Measurements from ENCODE around the gene SPTLC2.

The SPTLC2 gene

GRCh38 chr14:77622366-77622961, 6.0 kb upstream of the SPTLC2 start:
- DNase-seq: no peak

- no peak for DNase-seq
Observed at GRCh38 chr14:77620222-77620870, 3.9 kb upstream of the SPTLC2 start.

- no peak for DNase-seq
Observed at GRCh38 chr14:77618381-77618970, 2.0 kb upstream of the SPTLC2 start.

GRCh38 chr14:77616133-77616453, 344 bp downstream of the SPTLC2 start:
- no peak for DNase-seq

- DNase-seq: no peak
Observed at GRCh38 chr14:77615361-77616132, 890 bp downstream of the SPTLC2 start.

GRCh38 chr14:77613201-77613600, 3.2 kb downstream of the SPTLC2 start:
- DNase-seq: no peak

GRCh38 chr14:77612011-77612620, 4.3 kb downstream of the SPTLC2 start:
- DNase-seq: peak in 1 of 2 donors; percentile 65

- DNase-seq: no peak
Observed at GRCh38 chr14:77610553-77610952, 5.9 kb downstream of the SPTLC2 start.

- DNase-seq: no peak
Observed at GRCh38 chr14:77609922-77610321, 6.5 kb downstream of the SPTLC2 start.

- peak in 1 of 2 donors; percentile 4 for DNase-seq
Observed at GRCh38 chr14:77607741-77608302, 8.6 kb downstream of the SPTLC2 start.

GRCh38 chr14:77605392-77605972, 11.0 kb downstream of the SPTLC2 start:
- no peak for DNase-seq

GRCh38 chr14:77603654-77604255, 12.7 kb downstream of the SPTLC2 start:
- DNase-seq: peak in 1 of 2 donors; percentile 40

GRCh38 chr14:77603031-77603430, 13.4 kb downstream of the SPTLC2 start:
- no peak for DNase-seq

GRCh38 chr14:77601846-77602619, 14.4 kb downstream of the SPTLC2 start:
- no peak for DNase-seq

- DNase-seq: no peak
Observed at GRCh38 chr14:77599889-77600288, 16.5 kb downstream of the SPTLC2 start.

GRCh38 chr14:77598366-77599070, 17.9 kb downstream of the SPTLC2 start:
- no peak for DNase-seq

- no peak for DNase-seq
Observed at GRCh38 chr14:77593501-77593961, 22.9 kb downstream of the SPTLC2 start.

GRCh38 chr14:77590845-77591485, 25.5 kb downstream of the SPTLC2 start:
- DNase-seq: no peak

GRCh38 chr14:77589099-77589498, 27.3 kb downstream of the SPTLC2 start:
- DNase-seq: no peak
